ENCODE results near the gene MAD2L1. TPM values are rescaled to one million over a fixed set of nuclear protein-coding genes. Genes with fewer than 3 reads are reported as not detected.

The MAD2L1 gene
- total RNA-seq, 1 donor from 2014 or later = 13.7 TPM

GRCh38 chr4:120043828-120044227 is 22.8 kb downstream of the MAD2L1 start:
- DNase-seq = no peak
- H3K27me3 Mint-ChIP-seq (ENCODE audit: unreplicated experiment) = no peaks in the 10 kb centered on the region
- H3K4me3 Mint-ChIP-seq (ENCODE audit: unreplicated experiment) = no peak overlapping the region
- TF ChIP-seq CTCF (IDR thresholded peaks at IDR 0.05; ENCODE audit: partially characterized antibody, unreplicated experiment) = no peak
- H3K9me3 Mint-ChIP-seq (ENCODE audit: unreplicated experiment) = no peaks in the 10 kb centered on the region
- peaks cover 3% of the 10 kb centered on the region for H3K36me3 Mint-ChIP-seq (ENCODE audit: unreplicated experiment)
- H3K27ac Mint-ChIP-seq (ENCODE audit: unreplicated experiment) = no peak overlapping the region
- no peaks in the 10 kb centered on the region for H3K4me1 Mint-ChIP-seq (ENCODE audit: low read depth, unreplicated experiment)

- no peak overlapping the region for H3K4me3 Mint-ChIP-seq (ENCODE audit: unreplicated experiment)
- H3K36me3 Mint-ChIP-seq (ENCODE audit: unreplicated experiment) = no peaks in the 10 kb centered on the region
- no peaks in the 10 kb centered on the region for H3K27me3 Mint-ChIP-seq (ENCODE audit: unreplicated experiment)
- H3K4me1 Mint-ChIP-seq (ENCODE audit: low read depth, unreplicated experiment) = no peaks in the 10 kb centered on the region
- DNase-seq = no peak
- TF ChIP-seq CTCF (IDR thresholded peaks at IDR 0.05; ENCODE audit: partially characterized antibody, unreplicated experiment) = no peak
- no peak overlapping the region for H3K27ac Mint-ChIP-seq (ENCODE audit: unreplicated experiment)
- no peaks in the 10 kb centered on the region for H3K9me3 Mint-ChIP-seq (ENCODE audit: unreplicated experiment)
These were observed 29.2 kb downstream of the MAD2L1 start for GRCh38 chr4:120037411-120037810.

GRCh38 chr4:120034913-120035312 is 31.7 kb downstream of the MAD2L1 start:
- Mint-ChIP-seq H3K4me3 (ENCODE audit: unreplicated experiment) (no peak overlapping the region), H3K27ac (ENCODE audit: unreplicated experiment) (no peak overlapping the region), H3K36me3 (ENCODE audit: unreplicated experiment) (no peaks in the 10 kb centered on the region), H3K27me3 (ENCODE audit: unreplicated experiment) (no peaks in the 10 kb centered on the region), H3K9me3 (ENCODE audit: unreplicated experiment) (no peaks in the 10 kb centered on the region), H3K4me1 (ENCODE audit: low read depth, unreplicated experiment) (no peaks in the 10 kb centered on the region)
- no peak for DNase-seq
- no peak for TF ChIP-seq CTCF (IDR thresholded peaks at IDR 0.05; ENCODE audit: partially characterized antibody, unreplicated experiment)

- DNase-seq = no peak
- Mint-ChIP-seq H3K9me3 (ENCODE audit: unreplicated experiment) (no peaks in the 10 kb centered on the region), H3K27me3 (ENCODE audit: unreplicated experiment) (no peaks in the 10 kb centered on the region), H3K4me1 (ENCODE audit: low read depth, unreplicated experiment) (no peaks in the 10 kb centered on the region), H3K4me3 (ENCODE audit: unreplicated experiment) (no peak overlapping the region), H3K27ac (ENCODE audit: unreplicated experiment) (no peak overlapping the region), H3K36me3 (ENCODE audit: unreplicated experiment) (no peaks in the 10 kb centered on the region)
- no peak for TF ChIP-seq CTCF (IDR thresholded peaks at IDR 0.05; ENCODE audit: partially characterized antibody, unreplicated experiment)
These were observed 39.8 kb downstream of the MAD2L1 start for GRCh38 chr4:120026853-120027252.

GRCh38 chr4:120025516-120025915 is 41.1 kb downstream of the MAD2L1 start:
- no peaks in the 10 kb centered on the region for H3K4me1 Mint-ChIP-seq (ENCODE audit: low read depth, unreplicated experiment)
- no peak overlapping the region for H3K4me3 Mint-ChIP-seq (ENCODE audit: unreplicated experiment)
- no peak for TF ChIP-seq CTCF (IDR thresholded peaks at IDR 0.05; ENCODE audit: partially characterized antibody, unreplicated experiment)
- H3K27me3 Mint-ChIP-seq (ENCODE audit: unreplicated experiment) = no peaks in the 10 kb centered on the region
- H3K27ac Mint-ChIP-seq (ENCODE audit: unreplicated experiment) = no peak overlapping the region
- H3K9me3 Mint-ChIP-seq (ENCODE audit: unreplicated experiment) = peaks cover 1% of the 10 kb centered on the region
- DNase-seq = no peak
- no peaks in the 10 kb centered on the region for H3K36me3 Mint-ChIP-seq (ENCODE audit: unreplicated experiment)

Measured in glutamatergic neuron (in vitro differentiated cells).